ENCODE data around the gene SLC1A4. TPM values are rescaled to one million over a fixed set of nuclear protein-coding genes. Genes with fewer than 3 reads are reported as not detected.

Gene SLC1A4
- total RNA-seq, 1 donor from 2014 or later, result 35.7 TPM

DNA sequence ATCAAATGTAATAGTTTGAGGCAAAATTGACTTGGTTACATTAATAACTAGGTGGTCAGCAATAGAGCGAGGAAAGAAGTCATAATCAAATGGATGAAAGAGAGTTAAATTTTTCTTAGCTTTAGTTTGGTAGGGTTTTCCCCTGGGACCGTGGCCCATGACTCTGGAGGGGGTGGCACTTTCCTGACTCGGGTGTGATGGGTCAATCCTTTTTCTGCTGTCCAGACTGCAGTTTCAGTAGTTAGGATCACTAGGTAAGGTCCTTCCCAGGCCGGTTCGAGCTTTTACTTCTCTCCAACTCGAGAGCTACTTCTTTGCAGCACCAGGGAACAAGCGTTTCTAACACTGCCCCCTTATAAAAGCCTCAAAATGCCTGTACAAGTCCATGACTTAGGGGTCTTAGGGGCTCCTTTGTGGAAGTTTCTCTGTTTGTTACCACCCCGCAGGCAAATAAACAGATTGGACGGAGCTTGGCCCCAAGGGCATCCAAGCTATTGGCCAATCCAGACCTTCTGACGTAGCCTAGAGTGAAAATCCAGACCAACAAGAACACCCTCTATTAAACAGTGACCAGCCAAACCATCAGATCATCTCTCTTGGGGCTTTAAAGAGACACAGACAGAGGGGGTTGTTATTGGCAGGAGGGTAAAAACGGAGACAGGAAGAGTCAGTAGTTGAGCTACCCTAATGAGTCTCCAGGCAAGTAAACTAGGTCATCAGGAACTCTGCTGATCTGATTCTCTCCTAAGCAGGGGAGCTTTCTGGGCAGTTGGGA lies 57.6 kb downstream of the SLC1A4 start:
- intact Hi-C loops (cut with micrococcal nuclease), result no loop called here

DNA sequence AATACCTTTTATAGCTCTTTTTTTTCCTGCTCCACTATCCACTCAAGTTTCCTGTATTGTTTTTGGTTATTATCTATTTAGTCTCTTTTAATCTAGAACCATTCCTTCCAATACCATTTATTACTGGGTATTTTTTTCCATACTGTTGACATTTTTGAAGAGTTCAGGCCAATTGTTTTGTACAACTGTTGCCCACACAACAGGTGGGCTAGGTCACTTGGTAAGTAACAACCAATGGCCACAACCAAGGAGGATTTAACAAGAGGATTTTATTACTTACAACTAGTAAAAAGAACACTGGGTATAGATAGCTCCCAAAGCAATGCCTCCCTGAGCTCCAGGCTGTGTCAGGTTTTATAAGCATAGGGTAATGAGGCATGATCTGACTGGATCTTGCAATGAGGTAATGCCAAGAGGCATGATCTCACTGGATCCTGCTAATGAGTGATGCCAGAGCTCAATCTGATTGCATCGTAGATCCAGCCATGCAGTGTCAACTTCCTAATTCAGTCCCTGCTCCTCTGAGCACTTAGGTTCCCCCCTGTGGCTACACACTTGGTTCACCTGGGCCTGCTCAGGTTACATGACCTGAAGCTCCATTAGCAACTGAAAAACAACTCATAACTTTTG lies 59.9 kb downstream of the SLC1A4 start:
- intact Hi-C loops (cut with micrococcal nuclease), result no loop called here

DNA sequence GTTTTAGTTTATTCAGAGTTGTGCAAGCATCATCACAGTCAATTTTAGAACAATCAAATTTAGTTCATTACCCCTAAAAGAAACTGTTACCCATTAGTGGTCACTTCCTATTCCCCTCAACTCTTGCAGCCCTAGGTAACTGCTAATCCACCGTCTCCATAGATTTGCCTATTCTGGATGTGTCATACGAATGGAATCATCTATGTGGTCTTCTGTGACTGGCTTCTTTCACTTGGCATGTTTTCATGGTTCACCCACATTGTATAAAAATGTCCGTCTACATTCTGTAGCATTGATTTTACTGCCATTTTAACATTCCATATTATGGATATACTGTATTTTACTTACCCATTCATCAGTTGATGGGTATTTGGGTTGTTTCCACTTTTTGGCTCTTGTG lies 61.7 kb downstream of the SLC1A4 start:
- intact Hi-C loops (cut with micrococcal nuclease), result no loop called here

DNA sequence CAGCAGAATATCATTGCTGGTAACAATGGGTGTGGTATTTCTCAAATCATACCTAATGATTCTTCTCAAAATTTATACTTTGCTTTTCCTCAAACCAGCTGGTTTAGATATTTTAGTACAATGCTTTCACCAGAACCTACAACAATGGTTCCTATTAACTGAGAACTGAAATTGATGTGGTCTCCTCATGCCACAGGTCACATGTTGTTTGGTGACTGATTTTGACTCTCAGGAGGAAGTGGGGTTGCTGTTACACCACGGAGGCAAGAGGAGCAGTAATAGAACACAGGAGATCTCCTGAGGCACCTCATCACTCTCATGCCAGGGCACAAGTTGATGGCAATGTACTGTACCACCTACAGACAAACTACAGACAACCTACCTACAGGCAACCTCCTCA lies 64.0 kb downstream of the SLC1A4 start:
- intact Hi-C loops (cut with micrococcal nuclease), result no loop called here

DNA sequence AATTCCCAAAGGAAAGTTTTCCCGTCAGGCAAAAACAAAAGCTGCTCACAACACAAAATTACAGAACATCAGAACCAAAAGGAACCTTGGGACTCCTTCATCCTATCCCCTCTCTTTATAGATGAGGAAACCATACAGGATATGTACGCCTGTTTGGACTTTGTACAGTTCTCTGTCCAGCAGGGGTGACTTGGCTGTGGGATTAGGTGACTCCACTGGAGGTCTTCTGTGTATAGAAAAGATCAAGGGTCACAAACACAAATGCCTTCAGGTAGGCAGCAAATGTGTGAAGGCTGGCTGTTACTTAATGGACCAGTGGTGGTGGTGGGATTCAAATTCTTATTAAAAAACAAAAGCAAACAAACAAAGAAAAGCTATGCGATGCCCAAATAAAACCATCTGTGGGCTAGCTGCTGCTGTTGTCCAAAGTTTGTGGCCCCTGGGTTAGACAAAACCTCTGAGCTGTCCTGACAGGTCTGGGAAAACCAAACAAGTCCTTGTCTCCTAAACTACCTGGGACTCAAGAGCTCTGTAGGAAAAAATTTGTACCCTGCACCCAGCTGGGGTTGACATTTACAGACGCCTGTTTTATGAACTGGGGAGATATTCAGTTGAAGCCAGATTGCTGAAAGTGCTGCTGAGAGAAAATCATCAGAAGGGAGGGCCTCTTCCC lies 65.7 kb downstream of the SLC1A4 start:
- intact Hi-C loops (cut with micrococcal nuclease), result loop anchor here (5.0 kb wide), 5 partner anchors 403 to 1033 kb away; partner anchors contain the start of gene SERTAD2

DNA sequence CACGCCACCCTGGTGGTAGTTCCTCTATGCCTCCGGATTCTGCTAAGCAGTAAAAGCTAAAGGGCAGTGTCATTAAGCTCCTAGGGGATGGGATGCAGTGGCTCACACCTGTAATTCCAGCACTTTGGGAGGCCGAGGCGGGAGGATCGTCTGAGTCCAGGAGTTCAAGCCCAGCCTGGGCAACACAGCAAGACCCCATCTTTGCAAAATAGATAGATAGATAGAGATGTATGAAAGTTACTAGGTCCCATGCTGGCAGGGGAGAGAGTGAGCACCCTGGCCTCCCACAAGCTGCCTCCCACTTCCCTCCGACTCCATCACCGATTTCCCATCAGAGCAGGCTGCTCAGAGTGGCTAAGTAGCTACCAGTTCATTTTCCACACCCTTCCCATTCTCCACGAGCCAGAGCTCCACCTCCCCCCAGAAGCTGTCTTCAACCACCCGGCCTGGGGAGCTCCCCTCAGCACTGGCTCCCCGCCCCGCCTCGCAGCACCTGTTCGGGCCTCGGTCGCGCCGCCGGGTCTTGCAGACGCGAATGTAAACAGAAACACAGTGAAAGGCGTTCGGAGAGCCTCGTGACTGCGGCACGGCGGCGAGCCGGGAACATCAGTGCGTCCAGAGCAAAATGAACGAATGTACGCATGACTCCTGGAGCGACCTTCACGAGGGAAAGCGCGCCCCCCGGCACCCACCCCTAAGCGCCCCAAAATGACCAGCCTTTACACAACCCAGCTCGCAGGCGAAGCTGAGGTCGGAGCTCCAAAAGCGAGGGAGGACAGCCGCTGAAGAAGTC lies 66.4 kb downstream of the SLC1A4 start:
- intact Hi-C loops (cut with micrococcal nuclease), result loop anchor here (1.0 to 5.0 kb wide), 17 partner anchors 9 to 1467 kb away; partner anchors contain the start of genes ACTR2, MDH1, SERTAD2 and UGP2

DNA sequence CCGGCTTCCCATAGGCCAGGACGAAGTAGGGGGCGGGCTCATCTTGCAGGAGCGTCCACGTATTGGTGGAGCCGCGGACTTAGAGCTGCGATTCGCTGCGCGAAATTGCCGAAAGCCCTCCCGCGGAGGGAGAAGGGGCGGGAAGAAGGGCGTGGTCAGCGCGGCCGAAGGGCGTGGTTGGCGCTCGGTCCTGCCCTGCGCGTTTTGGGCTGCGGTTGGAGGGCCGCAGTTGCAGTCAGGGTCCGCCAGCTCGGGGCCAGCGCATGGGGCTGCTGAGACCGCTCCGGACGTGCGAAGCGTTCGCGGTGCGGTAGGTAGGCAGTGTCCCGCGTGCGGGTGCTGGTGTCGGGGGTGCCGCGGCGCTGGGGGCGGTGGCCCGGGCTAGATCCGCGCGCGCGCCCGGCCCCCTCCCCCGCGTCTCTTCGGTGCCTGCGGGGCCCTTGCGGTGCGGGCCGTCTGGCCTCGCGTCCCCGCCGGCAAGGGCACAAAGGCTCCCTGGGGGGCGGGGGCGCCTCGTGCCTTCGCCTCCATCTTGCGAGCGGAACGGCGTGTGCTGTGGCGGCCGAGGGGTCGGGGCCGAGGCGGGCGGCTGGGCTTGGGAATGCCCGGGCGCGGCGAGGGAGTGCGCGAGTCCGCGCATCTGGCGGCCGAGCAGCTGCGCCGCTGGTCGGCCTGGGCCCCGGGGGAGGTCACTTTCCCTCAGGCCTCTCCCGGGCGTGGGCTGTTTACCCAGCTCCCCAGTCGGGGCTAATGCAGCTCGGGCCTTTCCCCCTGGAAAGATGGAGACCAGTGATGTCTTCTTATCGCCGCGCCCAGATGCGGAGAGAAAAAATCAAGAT lies 67.2 kb downstream of the SLC1A4 start, which contains the start of gene CEP68:
Gene CEP68, plus strand, starts transcription at position 202 of the 839 bp plus-strand sequence. CDS start 13,029 bp downstream, outside the sequence.
- intact Hi-C loops (cut with micrococcal nuclease), result loop anchor here (1.0 to 5.0 kb wide), 21 partner anchors 8 to 1468 kb away; partner anchors contain the start of genes ACTR2, AFTPH, MDH1 and PELI1

DNA sequence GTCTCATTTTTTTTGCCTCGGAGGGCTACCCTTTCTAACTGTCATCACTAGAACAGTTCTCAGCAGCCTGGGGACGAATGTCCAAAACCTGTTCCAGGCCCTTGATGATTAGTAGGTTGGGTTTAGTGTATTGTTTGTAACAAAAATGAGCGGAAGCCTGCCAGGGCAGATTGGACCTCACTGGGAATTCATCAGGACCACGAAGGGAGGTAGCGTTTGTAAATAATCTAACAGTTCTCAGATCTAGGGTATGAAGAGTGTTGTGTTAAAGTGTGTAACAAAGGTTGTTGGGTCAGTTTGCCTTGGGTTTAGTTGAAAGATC lies 67.8 kb downstream of the SLC1A4 start:
- intact Hi-C loops (cut with micrococcal nuclease), result loop anchor here (1.0 to 5.0 kb wide), 17 partner anchors 17 to 1468 kb away; partner anchors contain the start of genes AFTPH, MDH1, PELI1 and RAB1A

DNA sequence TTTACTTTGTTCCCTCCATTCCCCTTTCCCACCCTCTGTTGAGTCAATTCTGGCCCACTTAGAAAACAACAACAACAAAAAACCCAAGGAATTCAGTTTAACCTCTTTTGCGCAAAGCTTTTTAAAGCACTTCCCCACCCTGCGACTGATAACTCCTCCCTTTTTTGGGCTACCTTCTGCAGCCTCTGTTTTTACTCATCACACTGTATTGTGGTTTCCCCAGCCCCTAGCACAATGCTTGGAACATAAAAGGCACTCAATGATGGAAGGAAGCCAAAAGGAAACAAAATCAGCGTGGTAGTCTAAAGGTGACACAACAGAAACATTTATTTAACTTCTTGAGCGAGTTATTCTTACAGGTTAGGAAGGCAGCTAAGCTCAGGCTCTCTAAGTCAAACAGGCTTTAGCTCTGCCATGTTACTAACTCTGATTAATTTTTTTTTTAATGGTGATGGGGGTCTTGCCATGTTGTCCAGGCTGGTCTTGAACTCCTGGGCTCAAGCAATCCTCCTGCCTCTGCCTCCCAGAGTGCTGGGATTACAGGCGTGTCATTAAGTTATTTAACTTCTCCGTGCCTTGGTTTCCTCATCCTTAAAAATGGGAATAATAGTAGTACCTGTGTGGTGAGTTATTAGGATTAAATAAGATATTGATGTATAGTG lies 68.3 kb downstream of the SLC1A4 start:
- intact Hi-C loops (cut with micrococcal nuclease), result loop anchor here (1.0 to 5.0 kb wide), 17 partner anchors 17 to 1469 kb away; partner anchors contain the start of genes AFTPH, MDH1, PELI1 and RAB1A

DNA sequence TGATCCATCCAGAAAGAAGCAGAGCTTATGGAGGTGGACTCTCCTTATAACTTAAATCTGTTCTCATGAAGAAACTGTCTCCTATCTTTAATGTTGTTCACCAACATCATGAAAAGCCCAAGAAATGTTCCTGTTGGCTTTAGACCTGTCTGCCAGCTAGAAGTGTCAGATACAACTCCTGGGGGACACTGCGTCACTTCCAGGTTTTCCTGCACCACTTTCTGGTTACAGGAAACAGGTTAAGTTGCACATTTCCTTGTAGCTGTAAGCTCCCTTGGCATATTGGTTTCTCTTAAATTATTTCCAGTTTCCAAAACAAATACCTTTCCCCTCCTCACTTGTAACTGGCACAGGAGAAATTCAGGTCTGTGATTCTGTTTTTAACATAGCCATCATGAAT lies 69.9 kb downstream of the SLC1A4 start:
- intact Hi-C loops (cut with micrococcal nuclease), result loop anchor here (5.0 kb wide), 5 partner anchors 407 to 1037 kb away; partner anchors contain the start of gene SERTAD2

DNA sequence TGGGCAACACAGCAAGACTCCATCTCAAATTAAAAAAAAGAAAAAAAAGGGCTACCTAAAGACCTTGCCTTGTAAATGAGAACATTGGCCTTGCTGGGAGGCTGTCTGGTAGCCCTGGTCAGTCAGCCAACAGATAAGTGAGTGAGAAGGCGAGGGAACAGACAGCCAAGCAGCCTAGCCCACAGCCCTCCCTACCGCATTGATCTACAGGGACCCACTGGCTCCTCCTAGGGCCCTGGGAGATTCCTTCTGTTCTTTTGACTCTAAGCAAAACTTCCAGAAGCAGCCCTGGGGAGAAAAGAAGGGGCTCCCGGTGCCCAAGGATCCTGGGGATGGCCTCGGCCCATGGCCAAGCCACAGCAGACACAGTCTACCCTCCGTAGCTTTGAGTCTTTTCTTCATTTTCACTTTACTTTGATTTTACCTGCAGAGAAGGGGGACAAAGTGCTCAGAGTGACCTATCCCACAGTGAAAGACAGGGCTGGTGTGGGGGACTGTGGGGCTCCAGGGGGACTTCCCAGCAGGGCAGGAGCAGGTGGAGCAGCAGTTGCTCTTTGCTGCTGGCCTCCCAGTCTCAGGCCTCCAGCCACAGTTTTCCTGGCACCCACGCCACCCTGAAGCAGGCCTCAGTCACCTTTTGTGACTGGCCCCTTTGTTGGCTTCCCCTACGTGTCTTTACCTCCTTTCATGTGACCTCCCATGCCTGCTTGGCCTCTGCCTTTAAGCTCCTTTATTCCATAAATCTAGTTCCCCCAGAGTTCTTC lies 72.1 kb downstream of the SLC1A4 start:
- intact Hi-C loops (cut with micrococcal nuclease), result no loop called here

DNA sequence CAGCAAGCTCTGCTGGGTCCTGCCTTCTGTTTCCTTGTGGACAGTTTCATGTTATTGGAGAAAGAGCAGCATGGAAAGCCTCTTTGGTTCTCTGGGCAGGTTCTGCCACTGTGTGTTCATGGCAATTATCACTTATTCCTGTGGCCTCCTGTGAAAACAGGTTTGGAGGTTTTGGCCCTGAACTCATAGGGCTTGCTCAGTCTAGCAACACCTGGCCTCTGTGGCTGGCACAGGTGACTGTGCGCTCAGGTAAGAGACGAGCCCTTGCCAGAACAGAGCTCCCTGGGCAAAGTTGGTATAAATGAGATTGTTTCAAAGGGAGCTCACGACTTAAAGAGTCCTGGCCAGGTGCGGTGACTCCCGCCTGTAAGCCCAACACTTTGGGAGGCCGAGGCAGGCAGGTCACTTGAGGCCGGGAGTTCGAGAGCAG lies 72.7 kb downstream of the SLC1A4 start:
- intact Hi-C loops (cut with micrococcal nuclease), result no loop called here

DNA sequence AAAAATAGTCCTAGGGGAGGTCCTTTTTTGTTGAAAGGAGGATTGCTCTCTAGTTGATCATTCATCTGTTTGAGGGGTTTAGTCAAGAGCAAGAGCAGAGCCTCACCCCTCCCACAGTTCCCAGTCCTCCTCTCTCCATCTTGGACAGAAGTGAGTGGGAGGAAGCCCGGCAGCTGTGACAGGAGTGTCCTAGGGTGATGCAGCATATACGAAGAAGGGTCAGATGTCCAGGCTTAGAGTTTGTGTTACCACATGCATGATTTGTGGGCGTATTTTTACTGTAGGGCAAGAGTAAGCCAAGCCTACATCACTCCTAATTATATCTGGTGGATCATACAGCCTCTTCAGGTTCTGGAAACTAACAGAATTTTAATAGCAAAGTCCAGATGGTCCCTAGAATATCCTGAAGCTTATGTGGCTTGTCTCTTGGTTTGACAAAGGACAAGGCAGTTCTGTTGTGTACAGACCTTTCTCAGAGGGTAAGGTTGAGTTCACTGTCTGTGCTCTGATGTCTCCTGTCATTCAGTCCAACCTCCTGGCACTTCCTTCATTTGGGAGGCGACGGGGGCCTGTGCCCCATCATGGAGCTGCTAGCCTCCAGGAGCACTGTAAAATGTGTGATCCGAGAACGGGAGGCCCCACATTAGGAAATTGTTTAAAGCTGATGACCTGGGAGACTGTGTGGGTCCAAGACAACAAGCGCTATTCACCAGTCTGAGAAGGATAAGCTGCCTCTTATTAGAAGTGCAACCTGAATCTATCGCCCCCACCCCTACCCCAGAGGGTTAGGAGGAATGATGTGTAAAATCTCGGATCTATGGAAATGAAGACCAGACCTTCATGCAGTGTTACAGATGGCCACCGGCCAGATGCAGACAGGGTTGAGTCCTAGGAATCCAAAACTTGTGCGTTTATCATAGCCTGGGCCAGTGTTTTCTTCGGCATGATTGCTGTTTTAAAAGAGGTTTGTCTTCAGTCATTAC lies 73.9 kb downstream of the SLC1A4 start:
- intact Hi-C loops (cut with micrococcal nuclease), result no loop called here

DNA sequence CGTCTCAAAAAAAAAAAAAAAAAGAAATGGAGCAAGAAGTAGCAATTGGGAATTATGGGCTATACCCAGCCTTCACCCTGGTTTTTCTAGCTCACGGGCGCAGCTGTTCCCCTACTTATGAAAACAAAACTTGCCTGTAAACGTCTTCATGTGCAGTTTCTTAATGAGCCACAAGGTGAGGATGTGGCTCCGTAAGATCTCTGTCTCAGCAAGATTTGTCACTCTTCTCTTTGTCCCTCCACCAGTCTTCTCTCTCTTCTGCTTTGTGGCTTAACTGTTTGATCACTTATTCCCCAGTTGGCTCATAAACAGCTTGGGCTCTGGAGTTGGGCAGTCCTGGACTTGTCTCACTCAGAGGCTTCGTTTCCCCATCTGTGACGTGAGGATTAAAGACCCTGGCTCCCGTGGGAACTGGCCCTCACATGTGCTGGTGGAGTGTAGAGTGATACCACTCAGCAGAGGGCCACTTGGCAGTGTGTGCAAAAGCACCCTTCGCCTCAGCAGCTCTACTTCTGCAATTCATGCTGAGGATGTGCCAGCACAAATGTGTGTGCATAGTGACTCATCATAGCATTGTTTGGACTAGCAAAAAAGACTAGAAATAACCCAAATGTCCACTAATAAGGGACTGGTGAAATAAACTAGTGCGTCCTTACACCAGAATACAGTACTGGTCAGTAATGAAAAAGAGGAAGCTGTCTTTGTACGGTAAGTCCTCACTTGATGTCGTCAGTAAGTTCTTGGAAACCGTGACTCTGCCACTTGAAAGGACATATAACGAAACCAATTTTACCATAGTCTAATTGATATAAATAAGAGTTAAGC lies 75.7 kb downstream of the SLC1A4 start:
- intact Hi-C loops (cut with micrococcal nuclease), result loop anchor here (1.0 to 2.0 kb wide), 8 partner anchors 9 to 508 kb away; partner anchors contain the start of genes ACTR2, CEP68 and RAB1A

DNA sequence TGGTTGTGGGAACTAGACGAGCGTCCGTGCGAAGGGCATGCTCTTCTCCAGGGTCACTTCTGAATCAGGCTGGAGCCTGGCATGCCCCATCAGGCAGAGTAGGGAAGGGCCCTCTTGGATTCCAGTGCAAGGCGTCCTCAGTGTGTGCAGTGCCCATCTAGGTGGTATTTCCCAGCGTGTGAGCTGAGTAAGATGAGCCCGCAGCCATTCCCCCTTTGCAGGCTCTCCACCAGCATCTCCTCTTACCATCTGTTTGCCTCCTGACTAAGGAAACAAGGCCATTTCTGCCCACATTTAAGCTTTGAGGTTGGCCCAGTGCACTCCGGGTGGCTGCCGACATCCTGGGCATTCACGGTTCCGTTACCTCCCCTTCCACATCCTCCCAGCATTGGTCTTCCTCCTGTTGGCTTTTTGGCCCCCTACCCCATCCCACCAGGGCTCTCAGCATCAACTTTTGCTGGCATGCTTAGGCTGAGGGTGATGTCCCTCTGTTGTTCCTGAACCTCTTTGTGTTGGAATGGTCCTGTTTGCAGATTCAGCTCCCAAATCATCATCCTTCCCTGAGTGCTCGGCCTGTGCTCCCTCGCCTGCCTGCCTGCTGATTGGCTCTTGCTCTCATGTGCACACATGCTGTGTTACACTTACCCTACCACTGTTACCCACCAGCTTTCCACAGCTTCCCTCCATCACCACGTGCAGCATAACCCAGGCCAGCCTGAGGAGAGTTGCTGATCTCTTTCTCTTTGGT lies 78.8 kb downstream of the SLC1A4 start:
- intact Hi-C loops (cut with micrococcal nuclease), result no loop called here

DNA sequence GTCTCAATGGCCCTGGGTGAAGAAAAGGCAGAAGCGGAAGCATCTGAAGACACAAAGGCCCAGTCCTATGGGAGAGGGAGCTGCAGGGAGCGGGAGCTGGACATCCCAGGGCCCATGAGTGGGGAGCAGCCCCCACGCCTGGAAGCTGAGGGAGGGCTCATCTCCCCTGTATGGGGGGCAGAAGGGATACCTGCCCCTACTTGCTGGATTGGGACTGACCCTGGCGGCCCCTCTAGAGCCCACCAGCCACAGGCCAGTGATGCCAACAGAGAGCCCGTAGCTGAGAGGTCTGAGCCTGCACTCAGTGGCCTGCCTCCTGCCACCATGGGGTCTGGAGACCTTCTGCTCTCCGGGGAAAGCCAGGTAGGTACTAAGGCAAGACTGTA lies 80.2 kb downstream of the SLC1A4 start:
- intact Hi-C loops (cut with micrococcal nuclease), result no loop called here

Measured in T-helper 1 cell treated with Interleukin-12 subunit alpha and Interleukin-12 subunit beta and Interleukin-4 antibody, amounts not matched to agents 30 ng/mL and 1 ng/mL, for 36 hours (primary cell).